ENCODE results near the gene ZNF317. TPM values are rescaled to one million over a fixed set of nuclear protein-coding genes. Genes with fewer than 3 reads are reported as not detected.

ZNF317 gene
- total RNA-seq, 2 donors from 2014 or later: 21.0 to 30.3 TPM

- Histone ChIP-seq H3K27me3 (no peaks in the 10 kb centered on the region), H3K27ac (no peak overlapping the region), H3K4me1 (peaks cover 5% of the 10 kb centered on the region), H3K4me3 (no peak overlapping the region), H3K36me3 (replicated peaks in 1 of 2; ENCODE audit: insufficient read depth in 1 of 2, low read depth in 2 of 2) (no peaks in the 10 kb centered on the region), H3K9me3 (no peaks in the 10 kb centered on the region)
- ATAC-seq: no peak
- DNase-seq: peak; percentile 72 to 83 (median 73)
- TF ChIP-seq POLR2A (IDR thresholded peaks at IDR 0.05): no peak
- peak; percentile 55 to 89 (median 82) for TF ChIP-seq CTCF (IDR thresholded peaks at IDR 0.05)
- WGBS, 2 donors: 25 to 26% methylated on average over 13 of the region's 13 CpGs
- intact Hi-C loops (cut with DNase I): loop anchor here (5.0 to 10.0 kb wide), 2 partner anchors 579 to 597 kb away; no protein-coding TSS in a partner anchor
Measured at GRCh38 chr19:9205501-9206113, 65.4 kb downstream of the ZNF317 start.

Other genes with a start within 250 kb of the ZNF317 start
- gene MUC16, start 130.0 kb upstream of the ZNF317 start, total RNA-seq: under 1 TPM; 0.52 to 0.66 TPM
- not detected for gene OR1M1, start 53.3 kb upstream of the ZNF317 start, total RNA-seq
- gene OR7G2, start 32.9 kb upstream of the ZNF317 start, total RNA-seq: not detected
- gene OR7G1, start 24.6 kb upstream of the ZNF317 start, total RNA-seq: not detected
- gene OR7G3, start 13.4 kb upstream of the ZNF317 start, total RNA-seq: not detected
- not detected for gene OR7D2, start 38.6 kb downstream of the ZNF317 start, total RNA-seq
- gene OR7D4, start 79.2 kb downstream of the ZNF317 start, total RNA-seq: not detected
- not detected for gene OR7E24, start 110.5 kb downstream of the ZNF317 start, total RNA-seq
- gene ZNF699, start 169.4 kb downstream of the ZNF317 start, total RNA-seq: 10 to 100 TPM in 1 of 2 donors, 1 to 10 TPM in 1; 3.4 to 13.5 TPM
- gene ZNF559, start 183.8 kb downstream of the ZNF317 start, total RNA-seq: 1 to 10 TPM; 6.5 to 6.6 TPM
- gene ZNF177, start 222.6 kb downstream of the ZNF317 start, total RNA-seq: under 1 TPM; 0.66 to 0.78 TPM

Measured in body of pancreas (tissue), 4 donors.